ENCODE results near the gene CFLAR. TPM values are rescaled to one million over a fixed set of nuclear protein-coding genes. Genes with fewer than 3 reads are reported as not detected.
A peak's percentile ranks its signal among the peaks of the same experiment; 100 is the strongest.
"Not testable (repeated sequence)": the region's sequence is repeated elsewhere in the genome, so short reads cannot be mapped to it uniquely, and the experiment has no call there.

CFLAR gene
- total RNA-seq, 1 experiment from 2014 or later = 35.6 TPM

- no peak for TF ChIP-seq TCF7L2 (IDR thresholded peaks at IDR 0.05; ENCODE audit: borderline replicate concordance, extremely low read depth, insufficient read depth, insufficient read length)
- TF ChIP-seq, protein P1, sequence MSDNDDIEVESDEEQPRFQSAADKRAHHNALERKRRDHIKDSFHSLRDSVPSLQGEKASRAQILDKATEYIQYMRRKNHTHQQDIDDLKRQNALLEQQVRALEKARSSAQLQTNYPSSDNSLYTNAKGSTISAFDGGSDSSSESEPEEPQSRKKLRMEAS (IDR thresholded peaks at IDR 0.05) = no peak
- peak; percentile 82 for TF ChIP-seq RAD21 (IDR thresholded peaks at IDR 0.05; ENCODE audit: low read depth)
- no peak for TF ChIP-seq ZFX (IDR thresholded peaks at IDR 0.05)
- TF ChIP-seq POLR2A (IDR thresholded peaks at IDR 0.05; ENCODE audit: borderline replicate concordance, extremely low read depth, insufficient read depth, insufficient read length) = peak; percentile 33
These were observed 66.8 kb downstream of the CFLAR start, which contains the start of gene CASP10 (continued) for GRCh38 chr2:201182650-201183364.

DNA sequence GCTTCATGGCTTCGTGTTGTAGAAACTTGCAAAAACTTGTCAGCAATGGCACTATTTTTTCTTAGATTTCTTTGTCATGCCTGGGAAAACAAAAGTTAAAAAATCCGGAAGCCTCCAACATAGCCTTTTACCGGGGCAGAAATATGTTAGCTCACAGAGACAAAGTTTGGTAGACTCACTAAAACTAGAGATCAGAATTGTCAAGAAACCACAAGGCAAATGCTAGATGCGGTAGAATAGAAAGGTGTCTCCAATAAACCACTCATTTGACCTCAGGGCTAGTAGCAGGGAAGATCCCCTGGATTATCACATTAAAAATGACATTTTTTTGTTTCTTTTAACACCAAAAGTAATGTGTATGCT, 67.4 kb downstream of the CFLAR start:
- TF ChIP-seq JUND (IDR thresholded peaks at IDR 0.05) = no peak
- TF ChIP-seq, protein P1 (IDR thresholded peaks at IDR 0.05) = no peak
- no peak for ATAC-seq
- H3K79me2 ChIP-seq (ENCODE audit: insufficient read depth, low read length) = no peaks in the 10 kb centered on the region
- H3K4me1 ChIP-seq (ENCODE audit: control insufficient read depth in 1 of 2, insufficient read depth in 2 of 2, low read length in 2 of 2) = peaks cover 0 to 13% of the 10 kb centered on the region in 2 experiments; a peak in 2 of 4 replicates
- H3K36me3 ChIP-seq (ENCODE audit: control insufficient read depth in 1 of 2, insufficient read depth in 2 of 2, low read length in 2 of 2) = no peaks in the 10 kb centered on the region
- intact Hi-C loops (cut with micrococcal nuclease) = loop anchor here (2.0 kb wide), 1 partner anchor 49 kb away; no protein-coding TSS in a partner anchor
- H3K27ac ChIP-seq (ENCODE audit: low read depth, low read length) = no peak overlapping the region
- DNase-seq (ENCODE audit: low read depth, low spot score) = no peak
- no peaks in the 10 kb centered on the region for H3K27me3 ChIP-seq (ENCODE audit: insufficient read depth, low read length)
- RAD21 ChIA-PET (ENCODE audit: low non-redundant PET in 1 of 2, low total read pairs in 2 of 2, uncharacterized antibody in 2 of 2, unreplicated experiment in 2 of 2) = interaction anchor here in 1 of 2 experiments (1.2 kb wide), 1 partner anchor 49 kb away, joined by 6 read pairs; no protein-coding TSS in a partner anchor
- H2AFZ ChIP-seq (ENCODE audit: low read depth, low read length, poor library complexity, severe bottlenecking) = peak overlapping the region; percentile 67
- H3K4me2 ChIP-seq (ENCODE audit: low read length) = peak overlapping the region; percentile 66
- no peaks in the 10 kb centered on the region for H3K9me3 ChIP-seq (ENCODE audit: control insufficient read depth in 1 of 2, insufficient read depth in 1 of 2, low read depth in 1 of 2, low read length in 2 of 2)
- CTCF ChIA-PET = interaction anchor here (1.3 to 2.9 kb wide), 6 partner anchors 9 to 282 kb away, joined by 3 to 59 read pairs (median 5); partner anchors contain the start of gene ORC2
- TSS peak; percentile 85 for BruUV-seq (replicated peaks)
- H3K9me2 ChIP-seq (ENCODE audit: insufficient read depth) = no peaks in the 10 kb centered on the region
- no peaks in the 10 kb centered on the region for H4K20me1 ChIP-seq (ENCODE audit: insufficient read depth)
- POLR2A ChIA-PET = interaction anchor here (1.9 kb wide), 1 partner anchor 49 kb away, joined by 13 read pairs; no protein-coding TSS in a partner anchor
- H3K9ac ChIP-seq (ENCODE audit: low read length) = peak overlapping the region; percentile 30
- H3K4me3 ChIP-seq (replicated peaks in 1 of 2; ENCODE audit: low read depth in 1 of 2, low read length in 2 of 2) = peak overlapping the region; percentile 16 to 39

DNA sequence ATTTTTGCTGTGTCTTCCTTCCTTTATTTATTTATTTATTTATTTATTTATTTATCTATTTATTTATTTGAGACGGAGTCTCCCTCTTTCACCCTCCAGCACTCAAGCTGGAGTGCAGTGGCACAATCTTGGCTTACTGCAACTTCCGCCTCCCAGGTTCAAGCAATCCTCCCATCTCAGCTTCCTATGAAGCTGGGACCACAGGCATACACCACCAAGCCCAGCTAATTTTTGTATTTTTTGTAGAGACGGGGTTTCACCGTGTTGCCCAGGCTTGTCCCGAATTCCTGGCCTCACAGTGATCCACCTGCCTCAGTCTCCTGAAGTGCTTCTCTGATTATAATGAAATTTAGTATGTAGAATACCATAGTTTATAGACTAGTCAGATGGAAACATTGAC, 67.9 kb downstream of the CFLAR start:
- BruUV-seq (replicated peaks); H3K9ac ChIP-seq (ENCODE audit: low read length); H3K4me2 ChIP-seq (ENCODE audit: low read length); H3K9me3 ChIP-seq (ENCODE audit: control insufficient read depth in 1 of 2, insufficient read depth in 1 of 2, low read depth in 1 of 2, low read length in 2 of 2); H2AFZ ChIP-seq (ENCODE audit: low read depth, low read length, poor library complexity, severe bottlenecking); DNase-seq (ENCODE audit: low read depth, low spot score); H3K27me3 ChIP-seq (ENCODE audit: insufficient read depth, low read length); H4K20me1 ChIP-seq (ENCODE audit: insufficient read depth); H3K4me3 ChIP-seq (replicated peaks in 1 of 2; ENCODE audit: low read depth in 1 of 2, low read length in 2 of 2); H3K79me2 ChIP-seq (ENCODE audit: insufficient read depth, low read length); ATAC-seq; H3K36me3 ChIP-seq (ENCODE audit: control insufficient read depth in 1 of 2, insufficient read depth in 2 of 2, low read length in 2 of 2); H3K9me2 ChIP-seq (ENCODE audit: insufficient read depth); RAD21 ChIA-PET (ENCODE audit: low non-redundant PET in 1 of 2, low total read pairs in 2 of 2, uncharacterized antibody in 2 of 2, unreplicated experiment in 2 of 2); H3K27ac ChIP-seq (ENCODE audit: low read depth, low read length): not testable (repeated sequence)
- H3K4me1 ChIP-seq (ENCODE audit: control insufficient read depth in 1 of 2, insufficient read depth in 2 of 2, low read length in 2 of 2) = peaks cover 0 to 13% of the 10 kb centered on the region in 2 experiments; a peak in 2 of 4 replicates
- intact Hi-C loops (cut with micrococcal nuclease) = loop anchor here (2.0 kb wide), 1 partner anchor 49 kb away; no protein-coding TSS in a partner anchor
- CTCF ChIA-PET = interaction anchor here (2.9 kb wide), 1 partner anchor 49 kb away, joined by 59 read pairs; no protein-coding TSS in a partner anchor
- POLR2A ChIA-PET = interaction anchor here (1.9 kb wide), 1 partner anchor 48 kb away, joined by 13 read pairs; no protein-coding TSS in a partner anchor

DNA sequence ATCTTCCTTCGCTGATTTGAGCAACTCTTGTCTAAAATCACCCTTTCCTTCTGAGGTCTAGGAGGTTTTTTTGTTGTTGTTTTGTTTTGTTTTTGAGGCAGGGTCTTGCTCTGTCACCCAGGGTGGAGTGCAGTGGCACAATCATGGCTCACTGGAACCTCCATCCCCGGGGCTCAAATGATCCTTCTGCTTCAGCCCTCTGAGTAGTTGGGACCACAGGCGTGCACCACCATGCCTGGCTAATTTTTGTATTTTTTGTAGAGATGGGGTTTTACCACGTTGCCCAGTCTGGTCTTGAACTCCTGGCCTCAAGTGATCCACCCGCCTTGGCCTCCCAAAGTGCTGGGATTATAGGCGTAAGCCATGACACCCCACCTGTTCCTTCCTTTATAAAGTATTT, 68.3 kb downstream of the CFLAR start:
- H3K4me2 ChIP-seq (ENCODE audit: low read length); H3K9ac ChIP-seq (ENCODE audit: low read length); ATAC-seq; H3K36me3 ChIP-seq (ENCODE audit: control insufficient read depth in 1 of 2, insufficient read depth in 2 of 2, low read length in 2 of 2); BruUV-seq (replicated peaks); H2AFZ ChIP-seq (ENCODE audit: low read depth, low read length, poor library complexity, severe bottlenecking); H3K9me2 ChIP-seq (ENCODE audit: insufficient read depth); H3K27me3 ChIP-seq (ENCODE audit: insufficient read depth, low read length); H3K79me2 ChIP-seq (ENCODE audit: insufficient read depth, low read length); H3K27ac ChIP-seq (ENCODE audit: low read depth, low read length); DNase-seq (ENCODE audit: low read depth, low spot score); H4K20me1 ChIP-seq (ENCODE audit: insufficient read depth); RAD21 ChIA-PET (ENCODE audit: low non-redundant PET in 1 of 2, low total read pairs in 2 of 2, uncharacterized antibody in 2 of 2, unreplicated experiment in 2 of 2); intact Hi-C loops (cut with micrococcal nuclease); H3K4me3 ChIP-seq (replicated peaks in 1 of 2; ENCODE audit: low read depth in 1 of 2, low read length in 2 of 2); H3K9me3 ChIP-seq (ENCODE audit: control insufficient read depth in 1 of 2, insufficient read depth in 1 of 2, low read depth in 1 of 2, low read length in 2 of 2); POLR2A ChIA-PET: not testable (repeated sequence)
- peaks cover 0 to 13% of the 10 kb centered on the region in 2 experiments; a peak in 2 of 4 replicates for H3K4me1 ChIP-seq (ENCODE audit: control insufficient read depth in 1 of 2, insufficient read depth in 2 of 2, low read length in 2 of 2)
- CTCF ChIA-PET = interaction anchor here (2.9 kb wide), 1 partner anchor 48 kb away, joined by 59 read pairs; no protein-coding TSS in a partner anchor

Measured in HCT116 (cell line).